Measurements from ENCODE around the gene NUCKS1.

- TF ChIP-seq, protein P1, sequence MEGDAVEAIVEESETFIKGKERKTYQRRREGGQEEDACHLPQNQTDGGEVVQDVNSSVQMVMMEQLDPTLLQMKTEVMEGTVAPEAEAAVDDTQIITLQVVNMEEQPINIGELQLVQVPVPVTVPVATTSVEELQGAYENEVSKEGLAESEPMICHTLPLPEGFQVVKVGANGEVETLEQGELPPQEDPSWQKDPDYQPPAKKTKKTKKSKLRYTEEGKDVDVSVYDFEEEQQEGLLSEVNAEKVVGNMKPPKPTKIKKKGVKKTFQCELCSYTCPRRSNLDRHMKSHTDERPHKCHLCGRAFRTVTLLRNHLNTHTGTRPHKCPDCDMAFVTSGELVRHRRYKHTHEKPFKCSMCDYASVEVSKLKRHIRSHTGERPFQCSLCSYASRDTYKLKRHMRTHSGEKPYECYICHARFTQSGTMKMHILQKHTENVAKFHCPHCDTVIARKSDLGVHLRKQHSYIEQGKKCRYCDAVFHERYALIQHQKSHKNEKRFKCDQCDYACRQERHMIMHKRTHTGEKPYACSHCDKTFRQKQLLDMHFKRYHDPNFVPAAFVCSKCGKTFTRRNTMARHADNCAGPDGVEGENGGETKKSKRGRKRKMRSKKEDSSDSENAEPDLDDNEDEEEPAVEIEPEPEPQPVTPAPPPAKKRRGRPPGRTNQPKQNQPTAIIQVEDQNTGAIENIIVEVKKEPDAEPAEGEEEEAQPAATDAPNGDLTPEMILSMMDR (IDR thresholded peaks at IDR 0.05) = peak in 5 of 6 experiments; percentile 20 to 52 (median 29)
- peak in 1 of 4 donors; percentile 11 for TF ChIP-seq POLR2A (IDR thresholded peaks at IDR 0.05)
Observed at GRCh38 chr1:205750138-205751035, at the start of gene NUCKS1.

Data from esophagus squamous epithelium (tissue), 4 donors.